AG09319 (cell line): Measurements from ENCODE around the gene RAB3D.
"Not testable (repeated sequence)": the region's sequence is repeated elsewhere in the genome, so short reads cannot be mapped to it uniquely, and the experiment has no call there.

Source experiments
- DNase-seq: peaks from one replicate; pipeline ENCODE4 v3.0.0-alpha.2; 2010; ENCODE audit warnings: low read depth; ENCODE audit errors: extremely low read depth
- CTCF ChIP-seq: IDR thresholded peaks from 2 replicates; pipeline ENCODE4 v1.5.1; 2011; ENCODE audit warnings: low read depth, mild to moderate bottlenecking, inconsistent platforms, low read length, moderate library complexity

The RAB3D gene

GRCh38 chr19:11321191-11322126, 18.0 kb downstream of the RAB3D start:
- TF ChIP-seq CTCF = no peak
- DNase-seq = no peak

- not testable (repeated sequence) for DNase-seq
Measured at GRCh38 chr19:11320278-11320995, 19.0 kb downstream of the RAB3D start.

GRCh38 chr19:11306337-11306736, 33.1 kb downstream of the RAB3D start:
- TF ChIP-seq CTCF = no peak
- DNase-seq = no peak

- no peak for DNase-seq
- no peak for TF ChIP-seq CTCF
Measured at GRCh38 chr19:11304936-11305335, 34.5 kb downstream of the RAB3D start.

GRCh38 chr19:11300811-11301120, 38.7 kb downstream of the RAB3D start:
- DNase-seq = no peak
- no peak for TF ChIP-seq CTCF

- no peak for TF ChIP-seq CTCF
- no peak for DNase-seq
Measured at GRCh38 chr19:11299946-11300810, 39.3 kb downstream of the RAB3D start.

GRCh38 chr19:11296264-11296663, 43.2 kb downstream of the RAB3D start:
- no peak for DNase-seq

More at GRCh38 chr19:11296264-11296663, 43.2 kb downstream of the RAB3D start:
- TF ChIP-seq CTCF = no peak
